Caco-2 (cell line): Measurements from ENCODE around the gene BRF1. TPM values are rescaled to one million over a fixed set of nuclear protein-coding genes. Genes with fewer than 3 reads are reported as not detected.

Source experiments
- BruUV-seq: library from RNA; stranded (reverse); fragments of 400-500 nt; replicated peaks from 2 replicates; lab custom pipeline; 2021; lab: Mats Ljungman, UMichigan
- CTCF ChIA-PET: fragments of 300-600 bp; sonication (Branson Sonifier 250); formaldehyde crosslinking; loops from one replicate; lab custom pipeline; 2022; ENCODE audit warnings: antibody characterized with exemption; lab: Charles Lee
- POLR2A ChIA-PET: fragments of 300-600 bp; sonication (Branson Sonifier 250); formaldehyde crosslinking; loops from one replicate; lab custom pipeline; 2022; ENCODE audit warnings: antibody characterized with exemption; lab: Charles Lee
- DNase-seq, 2 experiments: peaks; one replicate each; pipeline versions ENCODE4 v3.0.0 to v3.0.0-alpha.2; 2020 to 2022
- H3K27me3 ChIP-seq: replicated peaks from 2 replicates; pipeline ENCODE4 v1.6.0; 2011; ENCODE audit warnings: low read length; ENCODE audit not compliant: control insufficient read depth, insufficient read depth
- H3K36me3 ChIP-seq: 2 replicates; pipeline ENCODE4 v1.5.1; 2011; ENCODE audit warnings: low read length; ENCODE audit not compliant: control insufficient read depth, insufficient read depth
- H3K4me1 ChIP-seq: fragments of 250-450 bp; sonication (Bioruptor Pico); 2 replicates; pipeline ENCODE4 v1.5.1; 2020; ENCODE audit warnings: mild to moderate bottlenecking
- H3K4me3 ChIP-seq: 2 replicates; pipeline ENCODE4 v1.5.1; 2011; ENCODE audit warnings: low read depth, mild to moderate bottlenecking, control low read depth, low read length
- H3K9me3 ChIP-seq: fragments of 250-450 bp; sonication (Bioruptor Pico); 2 replicates; pipeline ENCODE4 v1.5.1; 2020; ENCODE audit warnings: mild to moderate bottlenecking, moderate library complexity
- H3K27ac Mint-ChIP-seq: one replicate; pipeline ENCODE4 v1.8.0; 2022; ENCODE audit warnings: mixed read lengths; ENCODE audit not compliant: unreplicated experiment
- H3K27me3 Mint-ChIP-seq: one replicate; pipeline ENCODE4 v1.8.0; 2022; ENCODE audit warnings: mixed read lengths; ENCODE audit not compliant: insufficient read depth, unreplicated experiment
- H3K36me3 Mint-ChIP-seq: one replicate; pipeline ENCODE4 v1.8.0; 2022; ENCODE audit warnings: mild to moderate bottlenecking, mixed read lengths; ENCODE audit not compliant: insufficient read depth, unreplicated experiment
- H3K4me1 Mint-ChIP-seq: one replicate; pipeline ENCODE4 v1.8.0; 2022; ENCODE audit warnings: low read depth, mixed read lengths; ENCODE audit not compliant: unreplicated experiment
- H3K4me3 Mint-ChIP-seq: one replicate; pipeline ENCODE4 v1.8.0; 2022; ENCODE audit warnings: mild to moderate bottlenecking, moderate library complexity, mixed read lengths; ENCODE audit not compliant: unreplicated experiment
- H3K9me3 Mint-ChIP-seq: one replicate; pipeline ENCODE4 v1.8.0; 2022; ENCODE audit warnings: mixed read lengths; ENCODE audit not compliant: unreplicated experiment
- intact Hi-C: fragments of 100-400 bp; cut with micrococcal nuclease; formaldehyde crosslinking; loops from one replicate; pipeline ENCODE4 v1.10.0; 2022; ENCODE audit not compliant: unreplicated experiment
- total RNA-seq: library from RNA; stranded (reverse); gene quantifications from 2 replicates; pipeline ENCODE4 v1.2.3, GENCODE V29; 2022
- TF ChIP-seq, protein P1 (sequence below), 2 experiments: fragments of 200-600 bp in 1 of 2; IDR thresholded peaks; 1 replicate in 1 of 2; 2 replicates in 1 of 2; pipeline versions ENCODE4 v1.5.1 to v1.8.0; 2011 to 2022; ENCODE audit warnings: antibody characterized with exemption in 1 of 2, control low read depth in 1 of 2, inconsistent platforms in 1 of 2, low read depth in 1 of 2, low read length in 1 of 2, mild to moderate bottlenecking in 1 of 2, moderate library complexity in 1 of 2; ENCODE audit not compliant: insufficient read depth in 1 of 2, severe bottlenecking in 1 of 2, unreplicated experiment in 1 of 2

The BRF1 gene
- total RNA-seq, 1 experiment from 2014 or later = 43.6 TPM

DNA sequence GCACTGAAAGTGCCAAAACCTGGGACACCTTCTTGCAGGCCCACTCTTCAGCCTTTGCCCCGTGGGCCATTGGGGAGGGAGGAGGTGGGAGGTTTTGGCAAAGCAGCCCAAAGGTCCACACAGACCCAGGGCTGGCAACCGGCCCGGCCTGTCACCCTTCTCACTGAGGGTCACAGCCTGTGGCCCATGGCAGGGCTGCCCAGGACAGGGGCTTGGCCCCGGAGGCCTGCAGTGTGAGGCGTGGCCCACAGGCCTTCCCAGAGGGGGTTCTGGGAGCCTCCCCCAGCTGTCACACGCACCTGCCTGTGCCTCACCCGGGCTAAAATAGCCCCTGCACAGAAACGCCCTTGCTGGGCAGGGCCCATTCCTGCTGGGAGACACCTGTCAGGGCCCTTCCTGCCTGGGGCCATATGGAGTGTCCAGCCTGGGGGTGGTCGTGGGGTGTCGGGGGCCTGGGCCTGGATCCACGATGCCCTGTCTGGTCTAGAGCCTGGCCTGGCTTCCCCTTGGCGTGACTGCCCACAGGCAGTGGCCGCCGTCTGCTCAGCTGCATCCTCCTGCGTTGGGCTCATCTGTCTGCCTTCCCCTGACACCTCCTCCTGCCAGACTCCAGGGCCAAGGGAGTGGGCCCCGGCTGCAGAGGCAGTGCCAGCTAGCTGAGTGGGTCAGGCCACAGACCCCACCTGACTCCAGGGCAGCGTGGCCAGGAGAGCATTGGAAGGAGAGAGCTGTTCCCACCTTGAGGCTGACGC is 33.0 kb upstream of the BRF1 start:
- H3K36me3 Mint-ChIP-seq = no peaks in the 10 kb centered on the region
- BruUV-seq = no TSS peak
- intact Hi-C loops = loop anchor here (1.0 kb wide), 2 partner anchors 19 to 130 kb away; no protein-coding TSS in a partner anchor
- H3K27me3 Mint-ChIP-seq = no peaks in the 10 kb centered on the region
- H3K27ac Mint-ChIP-seq = no peak overlapping the region
- no peak for DNase-seq
- no peaks in the 10 kb centered on the region for H3K9me3 ChIP-seq
- H3K9me3 Mint-ChIP-seq = no peaks in the 10 kb centered on the region
- ChIA-PET CTCF (interaction anchor here (0.9 to 1.3 kb wide), 9 partner anchors 11 to 244 kb away, joined by 3 to 19 read pairs (median 4); partner anchors contain the start of genes BRF1 and PACS2), POLR2A (no interaction called here)
- H3K27me3 ChIP-seq = no peaks in the 10 kb centered on the region
- H3K4me3 ChIP-seq = no peak overlapping the region
- H3K4me1 Mint-ChIP-seq = no peaks in the 10 kb centered on the region
- H3K36me3 ChIP-seq = no peaks in the 10 kb centered on the region
- H3K4me3 Mint-ChIP-seq = no peak overlapping the region
- H3K4me1 ChIP-seq = no peaks in the 10 kb centered on the region
- TF ChIP-seq, protein P1, sequence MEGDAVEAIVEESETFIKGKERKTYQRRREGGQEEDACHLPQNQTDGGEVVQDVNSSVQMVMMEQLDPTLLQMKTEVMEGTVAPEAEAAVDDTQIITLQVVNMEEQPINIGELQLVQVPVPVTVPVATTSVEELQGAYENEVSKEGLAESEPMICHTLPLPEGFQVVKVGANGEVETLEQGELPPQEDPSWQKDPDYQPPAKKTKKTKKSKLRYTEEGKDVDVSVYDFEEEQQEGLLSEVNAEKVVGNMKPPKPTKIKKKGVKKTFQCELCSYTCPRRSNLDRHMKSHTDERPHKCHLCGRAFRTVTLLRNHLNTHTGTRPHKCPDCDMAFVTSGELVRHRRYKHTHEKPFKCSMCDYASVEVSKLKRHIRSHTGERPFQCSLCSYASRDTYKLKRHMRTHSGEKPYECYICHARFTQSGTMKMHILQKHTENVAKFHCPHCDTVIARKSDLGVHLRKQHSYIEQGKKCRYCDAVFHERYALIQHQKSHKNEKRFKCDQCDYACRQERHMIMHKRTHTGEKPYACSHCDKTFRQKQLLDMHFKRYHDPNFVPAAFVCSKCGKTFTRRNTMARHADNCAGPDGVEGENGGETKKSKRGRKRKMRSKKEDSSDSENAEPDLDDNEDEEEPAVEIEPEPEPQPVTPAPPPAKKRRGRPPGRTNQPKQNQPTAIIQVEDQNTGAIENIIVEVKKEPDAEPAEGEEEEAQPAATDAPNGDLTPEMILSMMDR (IDR thresholded peaks at IDR 0.05; ENCODE audit: insufficient read depth in 1 of 2, low read depth in 1 of 2, low read length in 1 of 2, severe bottlenecking in 1 of 2, unreplicated experiment in 1 of 2) = no peak

DNA sequence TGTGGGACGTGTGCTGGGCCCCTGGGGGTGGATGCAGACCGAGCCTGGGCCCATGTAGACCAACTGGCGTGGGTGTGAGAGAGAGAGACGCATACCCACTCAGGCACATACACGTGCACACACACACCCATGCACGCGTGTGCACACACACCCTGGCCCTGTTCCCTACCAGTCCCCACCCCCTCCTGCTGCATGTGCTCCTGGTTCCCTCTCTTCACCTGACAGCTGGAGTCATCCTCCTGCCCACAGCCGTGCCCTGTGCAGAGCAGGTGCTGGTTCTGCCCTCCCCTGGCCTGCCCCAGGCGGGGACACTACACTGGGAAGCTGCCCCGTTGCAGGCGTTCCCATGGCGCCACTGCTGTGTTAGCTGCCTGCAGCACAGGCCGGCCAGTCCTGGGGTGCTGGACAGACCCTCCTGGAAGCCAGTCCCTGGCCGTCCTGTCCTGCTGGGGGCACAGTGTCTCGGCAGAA is 32.3 kb upstream of the BRF1 start:
- CTCF ChIA-PET = no interaction called here
- POLR2A ChIA-PET = no interaction called here
- Histone ChIP-seq H3K36me3 (no peaks in the 10 kb centered on the region), H3K4me3 (no peak overlapping the region), H3K9me3 (no peaks in the 10 kb centered on the region), H3K27me3 (no peaks in the 10 kb centered on the region), H3K4me1 (no peaks in the 10 kb centered on the region)
- H3K27ac Mint-ChIP-seq = no peak overlapping the region
- intact Hi-C loops = no loop called here
- BruUV-seq = no TSS peak
- TF ChIP-seq, protein P1 (IDR thresholded peaks at IDR 0.05; ENCODE audit: insufficient read depth in 1 of 2, low read depth in 1 of 2, low read length in 1 of 2, severe bottlenecking in 1 of 2, unreplicated experiment in 1 of 2) = no peak
- no peaks in the 10 kb centered on the region for H3K36me3 Mint-ChIP-seq
- H3K4me1 Mint-ChIP-seq = no peaks in the 10 kb centered on the region
- no peaks in the 10 kb centered on the region for H3K9me3 Mint-ChIP-seq
- DNase-seq = no peak
- no peaks in the 10 kb centered on the region for H3K27me3 Mint-ChIP-seq
- no peak overlapping the region for H3K4me3 Mint-ChIP-seq

DNA sequence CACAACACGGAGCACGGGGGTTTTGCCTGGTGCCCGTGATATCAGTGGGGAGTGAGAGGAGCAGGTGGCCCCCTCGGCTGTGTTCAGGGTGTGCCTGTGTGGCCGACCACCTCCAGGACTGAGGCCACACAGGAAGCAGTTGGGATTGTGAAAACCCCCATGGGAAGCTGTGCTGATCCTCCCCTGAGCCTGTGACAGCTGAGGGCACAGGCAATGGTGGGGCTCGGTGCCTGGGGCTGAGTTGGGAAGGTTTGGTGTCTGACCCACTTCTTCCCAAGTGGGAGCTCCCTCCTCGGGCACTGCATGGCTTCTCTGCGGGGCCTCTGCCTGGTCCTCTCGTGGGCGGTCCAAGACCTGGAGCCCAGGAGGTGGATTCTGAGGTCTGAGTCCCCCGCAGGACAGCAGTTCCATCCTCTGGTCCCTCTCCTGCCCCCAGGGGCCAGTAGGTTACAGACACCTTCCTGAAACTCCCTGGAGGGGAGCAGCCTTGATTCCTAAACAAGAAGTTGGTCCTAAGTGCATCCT is 31.6 kb upstream of the BRF1 start:
- BruUV-seq = no TSS peak
- H3K4me1 ChIP-seq = no peaks in the 10 kb centered on the region
- H3K36me3 Mint-ChIP-seq = no peaks in the 10 kb centered on the region
- no peaks in the 10 kb centered on the region for H3K4me1 Mint-ChIP-seq
- H3K27ac Mint-ChIP-seq = no peak overlapping the region
- ChIA-PET POLR2A (no interaction called here), CTCF (no interaction called here)
- TF ChIP-seq, protein P1 (IDR thresholded peaks at IDR 0.05; ENCODE audit: insufficient read depth in 1 of 2, low read depth in 1 of 2, low read length in 1 of 2, severe bottlenecking in 1 of 2, unreplicated experiment in 1 of 2) = no peak
- no peak for DNase-seq
- H3K4me3 Mint-ChIP-seq = no peak overlapping the region
- H3K36me3 ChIP-seq = no peaks in the 10 kb centered on the region
- intact Hi-C loops = no loop called here
- no peaks in the 10 kb centered on the region for H3K27me3 Mint-ChIP-seq
- no peaks in the 10 kb centered on the region for H3K27me3 ChIP-seq
- H3K4me3 ChIP-seq = no peak overlapping the region
- H3K9me3 ChIP-seq = no peaks in the 10 kb centered on the region
- no peaks in the 10 kb centered on the region for H3K9me3 Mint-ChIP-seq
